IMR-90 (cell line): ENCODE results near the gene ESF1. TPM values are rescaled to one million over a fixed set of nuclear protein-coding genes. Genes with fewer than 3 reads are reported as not detected.

ENCODE experiments used
- ATAC-seq: fragments of 200-7000 bp; cut with Tn5 transposase; 2 replicates; pipeline ENCODE4 v1.9.1; 2020; ENCODE audit warnings: low read depth, mild to moderate bottlenecking, moderate library complexity
- BruUV-seq: library from RNA; stranded (reverse); fragments of 400-500 nt; replicated peaks from 2 replicates; lab custom pipeline; 2021; lab: Mats Ljungman, UMichigan
- CTCF ChIA-PET: fragments of 300-600 bp; formaldehyde crosslinking; extraction: SDS; loops from one replicate; lab custom pipeline; 2021; ENCODE audit warnings: antibody characterized with exemption; lab: Yijun Ruan, JAX
- POLR2A ChIA-PET: fragments of 300-600 bp; sonication (Branson Sonifier 250); formaldehyde crosslinking; loops from one replicate; lab custom pipeline; 2022; ENCODE audit warnings: antibody characterized with exemption; ENCODE audit not compliant: unreplicated experiment; lab: Charles Lee
- DNase-seq: peaks from one replicate; pipeline ENCODE4 v3.0.0; 2013
- H2AFZ ChIP-seq: replicated peaks from 2 replicates; pipeline ENCODE3; 2013; ENCODE audit warnings: low read length, mild to moderate bottlenecking; ENCODE audit not compliant: poor library complexity
- H2AK5ac ChIP-seq: 2 replicates; pipeline ENCODE4 v1.6.1; 2013; ENCODE audit warnings: low read depth, low read length, inconsistent platforms
- H2AK9ac ChIP-seq: replicated peaks from 2 replicates; pipeline ENCODE3; 2013; ENCODE audit warnings: mild to moderate bottlenecking, low read depth, low read length, moderate library complexity; ENCODE audit not compliant: poor library complexity
- H2BK120ac ChIP-seq: 2 replicates; pipeline ENCODE4 v1.6.1; 2013; ENCODE audit warnings: low read depth, low read length, inconsistent platforms
- H2BK15ac ChIP-seq: 3 replicates; pipeline ENCODE4 v1.6.1; 2013; ENCODE audit warnings: low read depth, low read length, inconsistent platforms
- H2BK20ac ChIP-seq: 2 replicates; pipeline ENCODE4 v1.6.1; 2013; ENCODE audit warnings: low read depth, mild to moderate bottlenecking, inconsistent platforms, low read length, moderate library complexity
- H2BK5ac ChIP-seq: 2 replicates; pipeline ENCODE4 v1.6.1; 2013; ENCODE audit warnings: mild to moderate bottlenecking, low read depth, low read length, inconsistent platforms; ENCODE audit not compliant: poor library complexity, severe bottlenecking
- H3K14ac ChIP-seq: replicated peaks from 2 replicates; pipeline ENCODE4 v1.6.1; 2013; ENCODE audit warnings: low read depth, low read length, inconsistent platforms
- H3K18ac ChIP-seq: 2 replicates; pipeline ENCODE4 v1.6.1; 2013; ENCODE audit warnings: low read depth, low read length, control low read depth
- H3K23ac ChIP-seq: 2 replicates; pipeline ENCODE4 v1.6.1; 2013; ENCODE audit warnings: low read depth, low read length, inconsistent platforms
- H3K27ac ChIP-seq: 2 replicates; pipeline ENCODE4 v1.5.1; 2013; ENCODE audit warnings: mild to moderate bottlenecking, control low read depth, low read length; ENCODE audit not compliant: insufficient read depth
- H3K27me3 ChIP-seq: 2 replicates; pipeline ENCODE4 v1.6.1; 2013; ENCODE audit warnings: low read length; ENCODE audit not compliant: control insufficient read depth, insufficient read depth
- H3K36me3 ChIP-seq: 2 replicates; pipeline ENCODE4 v1.6.1; 2013; ENCODE audit warnings: low read length, mixed read lengths; ENCODE audit not compliant: control insufficient read depth, insufficient read depth
- H3K4ac ChIP-seq: 2 replicates; pipeline ENCODE4 v1.6.1; 2013; ENCODE audit warnings: low read depth, low read length, inconsistent platforms
- H3K4me1 ChIP-seq: 2 replicates; pipeline ENCODE4 v1.6.1; 2013; ENCODE audit warnings: low read length, mixed read lengths; ENCODE audit not compliant: control insufficient read depth, insufficient read depth
- H3K4me2 ChIP-seq: 2 replicates; pipeline ENCODE4 v1.6.1; 2013; ENCODE audit warnings: low read depth, mild to moderate bottlenecking, control low read depth, low read length, moderate library complexity
- H3K4me3 ChIP-seq: 2 replicates; pipeline ENCODE4 v1.5.1; 2013; ENCODE audit warnings: low read depth, mild to moderate bottlenecking, control low read depth, low read length, moderate library complexity; ENCODE audit not compliant: insufficient read depth
- H3K56ac ChIP-seq: 2 replicates; pipeline ENCODE4 v1.6.1; 2013; ENCODE audit warnings: low read length, inconsistent platforms; ENCODE audit not compliant: insufficient read depth; ENCODE audit errors: extremely low read depth
- H3K79me1 ChIP-seq, 2 experiments: 2 replicates each; pipeline ENCODE4 v1.6.1; 2013; ENCODE audit warnings: low read length in 2 of 2, inconsistent platforms in 1 of 2, low read depth in 1 of 2
- H3K9ac ChIP-seq: 2 replicates; pipeline ENCODE4 v1.6.1; 2013; ENCODE audit warnings: low read depth, low read length, control low read depth
- H3K9me1 ChIP-seq: 2 replicates; pipeline ENCODE4 v1.6.1; 2013; ENCODE audit warnings: low read length, inconsistent platforms; ENCODE audit not compliant: insufficient read depth
- H3K9me3 ChIP-seq: 2 replicates; pipeline ENCODE4 v1.6.1; 2013; ENCODE audit warnings: low read length; ENCODE audit not compliant: control insufficient read depth, insufficient read depth
- H4K20me1 ChIP-seq: 2 replicates; pipeline ENCODE4 v1.6.1; 2013; ENCODE audit warnings: low read length, inconsistent platforms; ENCODE audit not compliant: insufficient read depth
- H4K5ac ChIP-seq: 2 replicates; pipeline ENCODE4 v1.6.1; 2013; ENCODE audit warnings: mild to moderate bottlenecking, low read depth, low read length, control low read depth
- H4K8ac ChIP-seq, 2 experiments: 2 replicates each; pipeline ENCODE4 v1.6.1; 2013; ENCODE audit warnings: low read depth in 2 of 2, low read length in 2 of 2, control low read depth in 1 of 2, inconsistent platforms in 1 of 2
- H4K91ac ChIP-seq: 2 replicates; pipeline ENCODE4 v1.6.1; 2013; ENCODE audit warnings: low read depth, low read length, inconsistent platforms; ENCODE audit not compliant: insufficient read depth
- BHLHE40 ChIP-seq: fragments of 150-350 bp; IDR thresholded peaks from 2 replicates; pipeline ENCODE4 v1.6.1; 2016; ENCODE audit warnings: mild to moderate bottlenecking, low read depth, low read length
- CEBPB ChIP-seq: IDR thresholded peaks from 2 replicates; pipeline ENCODE4 v1.6.1; 2012; ENCODE audit warnings: low read depth, low read length, improper control_type of control experiment
- CHD1 ChIP-seq: IDR thresholded peaks from 2 replicates; pipeline ENCODE4 v1.6.1; 2012; ENCODE audit warnings: low read depth, low read length, improper control_type of control experiment
- CTCF ChIP-seq: conservative IDR thresholded peaks from 2 replicates; pipeline ENCODE4 v1.5.1; 2012; ENCODE audit warnings: mild to moderate bottlenecking, low read depth, low read length, improper control_type of control experiment
- ELK1 ChIP-seq: fragments of 150-350 bp; IDR thresholded peaks from 2 replicates; pipeline ENCODE4 v1.6.1; 2016; ENCODE audit warnings: low read depth, mild to moderate bottlenecking, low read length, moderate library complexity, borderline replicate concordance
- FOS ChIP-seq: fragments of 150-350 bp; IDR thresholded peaks from 2 replicates; pipeline ENCODE4 v1.6.1; 2016; ENCODE audit warnings: low read depth, low read length
- MAFK ChIP-seq: IDR thresholded peaks from 2 replicates; pipeline ENCODE4 v1.6.1; 2012; ENCODE audit warnings: low read depth, low read length, improper control_type of control experiment
- MAZ ChIP-seq: IDR thresholded peaks from 2 replicates; pipeline ENCODE4 v1.6.1; 2012; ENCODE audit warnings: low read depth, mild to moderate bottlenecking, low read length, improper control_type of control experiment, moderate library complexity, borderline replicate concordance
- MXI1 ChIP-seq: IDR thresholded peaks from 2 replicates; pipeline ENCODE4 v1.6.1; 2012; ENCODE audit warnings: low read depth, mild to moderate bottlenecking, low read length, moderate library complexity, borderline replicate concordance
- NFE2L2 ChIP-seq: fragments of 150-350 bp; IDR thresholded peaks from 2 replicates; pipeline ENCODE4 v1.6.1; 2016; ENCODE audit warnings: low read depth, mild to moderate bottlenecking, low read length
- POLR2A ChIP-seq: IDR thresholded peaks from 2 replicates; pipeline ENCODE4 v1.6.1; 2012; ENCODE audit warnings: mild to moderate bottlenecking, low read depth, low read length
- RAD21 ChIP-seq: IDR thresholded peaks from 2 replicates; pipeline ENCODE4 v1.6.1; 2012; ENCODE audit warnings: low read length, improper control_type of control experiment
- RCOR1 ChIP-seq: IDR thresholded peaks from 2 replicates; pipeline ENCODE4 v1.6.1; 2012; ENCODE audit warnings: mild to moderate bottlenecking, low read length, improper control_type of control experiment; ENCODE audit not compliant: insufficient replicate concordance
- RFX5 ChIP-seq: IDR thresholded peaks from 2 replicates; pipeline ENCODE4 v1.8.0; 2012; ENCODE audit warnings: low read depth, mild to moderate bottlenecking, low read length, moderate library complexity
- SMC3 ChIP-seq: fragments of 150-350 bp; IDR thresholded peaks from 2 replicates; pipeline ENCODE4 v1.6.1; 2016; ENCODE audit warnings: low read depth, mild to moderate bottlenecking, antibody characterized with exemption, low read length, moderate library complexity
- USF2 ChIP-seq: fragments of 150-350 bp; IDR thresholded peaks from 2 replicates; pipeline ENCODE4 v1.6.1; 2017; ENCODE audit warnings: mild to moderate bottlenecking, antibody characterized with exemption, low read length, low read depth
- WGBS, 2 experiments: methylation state at CpG; one replicate each; pipeline versions ENCODE4 v1.1.5 to v1.1.7; 2013; ENCODE audit warnings: missing lambda C conversion rate in 2 of 2; ENCODE audit not compliant: insufficient read length in 1 of 2; ENCODE audit errors: extremely low coverage in 2 of 2; 5-methylcytosine and 5-hydroxymethylcytosine counted together
- dilution Hi-C: fragments of 300-500 bp; cut with HindIII; formaldehyde crosslinking; loops from one replicate; pipeline ENCODE4 v1.14.3; 2018; ENCODE audit warnings: low sequenced_read_pairs; ENCODE audit not compliant: unreplicated experiment
- in situ Hi-C: fragments of 300-500 bp; cut with MboI; formaldehyde crosslinking; loops from 3 replicates; pipeline ENCODE4 v1.14.3; 2019; ENCODE audit warnings: low sequenced_read_pairs, inconsistent platforms, mixed read lengths
- intact Hi-C: fragments of 100-400 bp; cut with micrococcal nuclease; formaldehyde crosslinking; loops from 2 replicates; pipeline ENCODE4 v1.10.0; 2022
- polyA plus RNA-seq, 3 experiments: library from polyadenylated mRNA; depleted of rRNA; stranded (reverse); fragments of >200 nt; gene quantifications; 2 replicates each; pipeline ENCODE4 v1.2.3, GENCODE V29; 2012; ENCODE audit warnings: low replicate concordance in 1 of 3
- total RNA-seq: library from RNA; depleted of rRNA; stranded (reverse); fragments of >200 nt; gene quantifications from 2 replicates; pipeline ENCODE4 v1.2.3, GENCODE V29; 2012

ESF1 gene
- total and polyA plus RNA-seq, 2 of the 4 experiments (the other 2 are of a cell fraction), result 2.6 to 2.7 TPM

- no peaks in the 10 kb centered on the region for H3K79me1 ChIP-seq
- no peak overlapping the region for H2BK120ac ChIP-seq
- DNase-seq, result no peak
- peaks cover 13% of the 10 kb centered on the region for H3K36me3 ChIP-seq
- ChIA-PET CTCF (no interaction called here), POLR2A (no interaction called here)
- H3K9ac ChIP-seq, result no peak overlapping the region
- H3K4ac ChIP-seq, result no peak overlapping the region
- no peak overlapping the region for H2AFZ ChIP-seq
- no CpG with 5 or more reads among the region's 1 CpG for WGBS, 2 experiments
- no peak overlapping the region for H4K8ac ChIP-seq
- H3K56ac ChIP-seq, result no peak overlapping the region
- H2BK20ac ChIP-seq, result no peak overlapping the region
- H2AK9ac ChIP-seq, result no peak overlapping the region
- H2AK5ac ChIP-seq, result no peak overlapping the region
- H2BK15ac ChIP-seq, result no peak overlapping the region
- H2BK5ac ChIP-seq, result no peak overlapping the region
- dilution Hi-C loops, result no loop called here
- no peak overlapping the region for H3K23ac ChIP-seq
- no TSS peak for BruUV-seq
- H3K9me3 ChIP-seq, result no peaks in the 10 kb centered on the region
- ATAC-seq, result no peak
- H4K20me1 ChIP-seq, result no peaks in the 10 kb centered on the region
- in situ Hi-C loops, result no loop called here
- no peak overlapping the region for H3K14ac ChIP-seq
- TF ChIP-seq POLR2A (no peak), NFE2L2 (no peak), MXI1 (no peak), RFX5 (no peak), USF2 (no peak), CTCF (no peak), ELK1 (no peak), SMC3 (no peak), FOS (no peak), CHD1 (no peak), MAZ (no peak), RAD21 (no peak), MAFK (no peak), RCOR1 (no peak), BHLHE40 (no peak), CEBPB (no peak)
- no peak overlapping the region for H3K4me3 ChIP-seq
- H4K5ac ChIP-seq, result no peak overlapping the region
- H3K27me3 ChIP-seq, result no peaks in the 10 kb centered on the region
- H3K4me1 ChIP-seq, result no peaks in the 10 kb centered on the region
- H3K9me1 ChIP-seq, result no peaks in the 10 kb centered on the region; the same call in 1 of the 2 replicates
- H3K4me2 ChIP-seq, result no peak overlapping the region
- intact Hi-C loops, result no loop called here
- no peak overlapping the region for H4K91ac ChIP-seq
- H3K18ac ChIP-seq, result no peak overlapping the region
- no peak overlapping the region for H3K27ac ChIP-seq
These were observed 67.1 kb downstream of the ESF1 start for GRCh38 chr20:13717631-13718044.
